HG03342 (cell line): Measurements from ENCODE around the gene KCTD15.

Experiments
- ATAC-seq: cut with Tn5 transposase; IDR thresholded peaks from one replicate; pipeline ENCODE4 v1.9.1; 2021; ENCODE audit warnings: mild to moderate bottlenecking, moderate library complexity; ENCODE audit not compliant: unreplicated experiment

Gene KCTD15

DNA sequence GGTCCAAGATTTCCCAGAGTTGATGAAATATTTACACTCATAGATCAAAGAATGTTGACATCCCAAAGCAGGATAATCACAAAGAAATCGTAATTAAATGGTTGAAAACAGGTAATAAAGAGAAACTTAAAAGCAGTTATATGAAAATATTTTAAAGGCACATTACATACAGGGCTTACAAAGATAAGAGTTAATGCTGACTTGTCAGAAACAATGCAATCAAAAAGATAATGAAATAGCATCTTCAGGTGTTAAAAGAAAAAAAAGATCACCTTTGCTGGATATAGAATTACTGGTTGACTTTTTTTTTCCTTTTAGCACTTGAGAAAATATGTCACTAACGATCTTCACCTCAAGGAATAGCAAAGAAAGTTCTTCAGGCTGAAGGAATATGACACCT lies 48.8 kb downstream of the KCTD15 start:
- ATAC-seq = no peak

DNA sequence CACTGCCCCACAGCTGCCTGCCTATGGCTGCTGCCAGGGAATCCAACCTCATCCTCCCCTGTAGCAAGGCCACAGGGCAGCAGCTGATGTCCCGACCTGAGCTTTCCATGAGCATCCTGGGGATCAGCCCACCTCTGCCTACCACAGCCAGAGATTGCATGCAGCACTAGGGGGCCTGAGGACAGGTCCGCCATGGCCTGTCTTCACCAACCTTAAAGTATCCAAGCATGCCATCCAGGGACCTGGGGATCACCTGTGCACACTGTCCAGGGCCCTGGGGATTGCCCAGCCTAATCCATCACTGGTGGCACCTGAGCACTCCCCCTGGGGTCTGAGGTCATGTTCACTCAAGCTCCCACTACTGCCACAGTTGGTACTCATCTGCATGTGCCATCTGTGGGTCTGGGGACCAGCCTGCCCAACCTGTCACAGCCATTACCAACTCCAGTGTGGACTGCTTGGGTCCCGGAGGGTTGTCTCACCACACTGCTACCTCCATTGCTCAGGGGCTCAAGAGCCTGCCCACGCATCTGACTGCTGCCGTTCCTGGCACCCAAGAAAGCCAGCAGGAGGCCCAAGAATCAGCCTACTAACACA lies 53.0 kb downstream of the KCTD15 start:
- no peak for ATAC-seq

DNA sequence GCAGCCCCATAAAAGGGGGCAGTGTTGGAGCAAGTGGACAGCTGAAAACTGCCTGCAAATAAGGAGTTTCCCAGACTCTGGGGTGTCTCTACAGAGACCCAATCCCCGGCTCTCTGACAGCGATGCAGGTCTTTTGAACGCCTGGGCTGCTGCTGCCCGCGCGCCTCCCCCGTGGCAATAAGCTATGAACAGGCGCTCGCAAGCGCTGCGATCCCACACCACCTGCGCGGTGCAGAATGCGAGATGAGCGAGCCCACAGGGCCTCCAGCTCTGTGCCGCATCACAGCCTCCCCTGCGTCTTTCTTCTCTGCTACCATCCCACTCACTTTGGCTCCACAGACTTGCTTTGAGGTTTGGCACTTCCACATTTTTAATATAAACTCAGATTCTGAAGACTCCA lies 62.3 kb downstream of the KCTD15 start:
- ATAC-seq = no peak

DNA sequence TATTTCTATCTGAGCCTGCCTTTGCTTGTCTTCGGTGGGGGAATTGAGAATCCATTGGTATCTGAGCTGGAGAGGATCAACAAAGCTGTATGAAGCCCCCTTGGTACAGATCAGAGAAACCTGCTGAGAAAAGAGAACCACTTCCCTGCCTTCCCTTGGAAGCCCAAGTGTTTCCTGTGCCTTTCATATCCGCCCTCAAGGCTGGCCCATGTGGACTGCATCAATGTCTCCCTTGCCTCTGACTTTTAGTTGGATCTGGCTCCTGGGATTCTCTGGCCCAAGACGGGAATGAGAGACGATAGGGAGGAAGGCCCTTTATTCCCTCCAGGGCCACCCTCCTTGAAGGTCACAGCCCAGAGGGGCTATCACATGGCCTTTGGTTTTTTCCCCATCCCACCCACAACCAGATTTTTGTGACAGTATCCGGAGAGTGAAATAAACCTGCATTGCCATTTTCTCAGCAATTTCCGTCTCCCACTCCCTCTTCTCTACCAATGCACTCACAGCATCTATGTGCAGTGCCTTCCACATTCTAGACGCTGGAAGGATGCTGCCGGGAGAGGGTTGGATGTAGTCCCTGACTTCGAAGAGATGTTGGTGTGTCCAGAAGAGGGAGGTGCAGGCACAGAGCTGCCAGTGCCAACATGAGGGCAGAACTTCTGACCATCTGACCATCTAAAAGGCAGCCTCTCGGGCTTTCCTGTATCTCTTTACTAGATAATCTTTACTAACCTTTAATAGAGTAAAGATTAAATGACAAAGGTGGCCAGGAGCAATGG lies 63.8 kb downstream of the KCTD15 start:
- no peak for ATAC-seq

DNA sequence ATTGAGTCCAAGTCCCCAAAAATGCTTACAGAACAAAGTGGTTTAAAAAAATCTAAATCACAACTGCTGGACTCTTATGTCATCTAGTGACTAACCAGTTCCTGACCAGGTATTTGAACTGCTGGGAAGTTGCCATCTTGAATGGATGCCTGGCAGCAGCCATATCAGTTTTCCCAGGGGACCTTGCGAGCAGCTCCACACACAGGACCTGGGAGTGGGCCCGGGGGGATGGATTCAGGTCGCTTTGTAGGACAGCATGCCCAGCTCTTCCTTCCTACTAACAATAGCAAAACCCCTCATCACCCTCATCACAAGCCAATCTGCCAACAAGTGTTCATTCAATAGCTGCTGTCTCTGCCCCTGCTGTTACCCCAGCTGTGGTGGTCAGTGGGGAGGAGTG lies 65.3 kb downstream of the KCTD15 start:
- no peak for ATAC-seq

DNA sequence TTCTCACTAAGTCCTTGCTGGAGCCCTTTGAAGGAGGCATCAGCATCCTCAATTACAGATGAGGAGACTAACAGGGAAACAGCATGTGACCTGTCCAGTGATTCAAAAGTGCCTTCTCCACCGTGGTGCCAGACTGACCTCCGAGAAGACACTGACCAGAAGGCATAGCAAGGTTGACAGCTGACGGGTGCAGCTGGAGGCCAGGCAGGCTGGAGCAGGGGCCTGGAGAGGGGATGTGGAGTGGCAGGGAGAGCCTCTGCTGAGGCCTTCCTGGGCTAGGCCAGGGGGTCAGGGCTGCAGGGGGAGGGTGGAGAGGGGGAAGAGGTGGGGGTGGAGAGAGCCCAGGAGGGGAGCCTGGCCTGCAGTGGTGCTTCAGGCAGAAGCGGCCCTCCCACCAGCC lies 66.3 kb downstream of the KCTD15 start:
- no peak for ATAC-seq

DNA sequence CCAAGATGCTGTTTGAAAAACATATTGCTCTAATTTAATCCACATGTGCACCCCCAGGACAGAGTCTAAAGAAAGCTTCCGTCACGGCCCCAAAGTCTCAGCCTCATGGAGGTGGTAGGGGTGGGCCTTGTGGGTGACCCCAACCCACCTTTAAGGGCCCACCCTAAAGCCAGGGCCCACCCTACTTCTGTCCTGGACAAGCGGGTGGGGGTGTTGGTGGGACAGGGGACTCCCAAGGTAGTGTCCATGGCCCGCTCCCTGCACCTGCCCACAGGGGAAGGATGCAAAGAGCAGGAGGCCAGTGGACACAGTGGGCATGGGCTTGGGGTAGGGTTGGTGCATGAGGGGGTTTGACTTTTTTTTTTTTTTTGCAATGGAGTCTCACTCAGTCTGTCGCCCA lies 66.8 kb downstream of the KCTD15 start:
- ATAC-seq = no peak

DNA sequence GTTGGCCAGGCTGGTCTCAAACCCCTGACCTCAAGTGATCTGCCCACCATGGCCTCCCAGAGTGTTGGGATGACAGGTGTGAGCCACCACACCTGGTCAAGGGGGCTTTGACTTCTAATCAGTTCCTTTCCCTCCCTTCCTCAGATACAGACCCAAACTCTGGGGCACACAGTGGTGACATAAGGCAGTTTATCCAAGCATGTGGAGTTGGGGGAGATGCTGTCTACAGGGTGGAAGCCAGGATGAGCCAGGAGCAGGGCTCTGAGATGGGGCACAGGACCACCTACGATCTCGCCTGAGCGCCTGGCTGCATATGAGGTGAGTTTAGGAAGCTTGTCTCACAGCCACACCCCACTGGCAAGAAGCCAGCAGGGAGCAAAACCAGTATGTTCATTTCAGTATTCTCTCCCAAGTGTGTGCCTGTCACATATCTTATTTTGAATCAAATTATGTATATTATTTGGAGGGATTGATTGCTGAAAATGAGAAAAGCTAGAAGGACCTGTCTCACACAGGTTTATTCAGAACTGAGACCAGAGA lies 67.7 kb downstream of the KCTD15 start:
- no peak for ATAC-seq

DNA sequence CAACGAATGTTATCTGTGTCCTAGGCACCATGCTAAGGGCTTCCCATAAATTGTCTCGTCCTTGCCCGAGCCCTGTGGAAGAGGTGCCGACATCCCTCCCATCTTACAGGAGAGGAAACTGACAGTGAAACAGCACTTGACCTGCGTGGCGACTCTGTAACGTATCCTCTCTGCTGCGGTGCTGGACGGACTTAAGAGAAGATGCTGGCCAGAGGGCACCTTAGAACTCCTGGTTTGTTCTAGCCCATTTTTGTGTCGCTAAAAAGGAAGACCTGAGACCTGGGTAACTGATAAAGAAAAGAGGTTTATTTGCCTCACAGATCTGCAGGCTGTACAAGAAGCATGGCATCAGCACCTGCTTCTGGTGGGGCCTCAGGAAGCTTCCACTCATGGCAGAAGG lies 68.6 kb downstream of the KCTD15 start:
- no peak for ATAC-seq
